ENCODE data around the gene RNF220. TPM values are rescaled to one million over a fixed set of nuclear protein-coding genes. Genes with fewer than 3 reads are reported as not detected.

RNF220 gene
- 74.2 and 103 TPM in 2 replicates for total RNA-seq

GRCh38 chr1:44405031-44405797 lies at the start of gene RNF220:
Gene RNF220 (plus strand): TSS chr1:44405255.

GRCh38 chr1:44674113-44675000 lies 269.3 kb downstream of the RNF220 start, which contains the start of the genes ARMH1 and TMEM53:
Gene ARMH1 (plus strand): TSS chr1:44674714. CDS start chr1:44689698, 14,984 bp downstream.
Gene TMEM53 (minus strand): TSS chr1:44674481. CDS start chr1:44674391, 90 bp downstream.

Other genes with a start within 250 kb of the RNF220 start
- 17.2 and 17.8 TPM in 2 replicates for gene DMAP1, start 191.8 kb upstream of the RNF220 start, total RNA-seq
- gene ERI3, start 50.0 kb upstream of the RNF220 start, total RNA-seq: 37.6 and 45.6 TPM in 2 replicates

Data from nasal cavity respiratory epithelium epithelial cell of viscerocranial mucosa (primary cell).